ENCODE results near the gene NAA10.

DNA sequence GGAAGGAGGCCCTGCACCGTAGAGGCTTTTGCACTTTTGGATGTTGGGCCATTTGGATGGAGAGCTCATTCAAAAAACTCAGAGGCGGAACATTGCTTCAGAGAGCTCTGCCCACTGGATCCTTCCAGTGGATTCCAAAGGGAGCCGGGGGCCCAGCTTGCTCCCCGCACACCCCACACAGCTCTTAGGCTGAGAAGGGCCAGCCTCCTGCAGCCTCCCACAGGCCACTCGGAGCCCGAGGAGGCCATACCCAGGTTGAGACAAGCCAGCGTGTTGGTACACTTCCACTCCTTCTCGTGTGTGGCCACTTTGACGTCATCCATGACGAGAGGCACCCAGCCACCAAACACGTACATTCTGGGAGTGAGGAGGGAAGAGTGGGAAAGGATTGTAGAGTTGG, 26.5 kb upstream of the NAA10 start:
- no peak for TF ChIP-seq CTCF (conservative IDR thresholded peaks at IDR 0.05)
- TF ChIP-seq ZFX (IDR thresholded peaks at IDR 0.05): no peak

Measured in C4-2B (cell line).